ENCODE measurements around the gene ACVR1.

DNA sequence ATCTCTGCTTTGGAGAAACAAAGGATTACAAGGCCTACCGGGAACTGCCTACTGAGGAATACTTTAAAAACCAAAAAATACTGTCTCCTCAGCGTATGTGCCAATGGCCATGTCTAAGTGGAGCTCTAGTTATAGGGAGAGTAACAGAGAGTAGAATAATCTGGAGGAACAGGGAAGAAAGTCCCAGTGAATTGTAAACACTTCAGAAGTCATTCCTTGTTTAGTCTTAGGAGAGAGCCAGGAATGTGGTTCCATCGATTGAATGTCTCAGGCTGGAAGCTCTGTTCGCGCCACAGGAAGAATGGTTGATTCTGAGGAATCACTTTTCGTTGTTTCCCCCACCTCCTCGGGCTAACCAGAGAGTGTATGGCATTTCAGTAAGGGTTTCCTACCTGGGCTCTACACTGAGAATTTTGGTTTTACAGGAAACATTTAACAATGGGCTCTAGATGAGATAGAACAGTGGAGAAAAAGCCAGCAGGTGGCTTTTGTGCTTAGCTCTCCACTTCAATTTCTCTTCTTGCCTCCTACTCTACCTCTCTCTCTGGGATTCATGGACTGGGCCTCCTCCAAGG, 88.7 kb downstream of the ACVR1 start:
- TF ChIP-seq EZH2phosphoT487 (IDR thresholded peaks at IDR 0.05; ENCODE audit: borderline replicate concordance, low read length), result no peak
- TF ChIP-seq, protein P1, sequence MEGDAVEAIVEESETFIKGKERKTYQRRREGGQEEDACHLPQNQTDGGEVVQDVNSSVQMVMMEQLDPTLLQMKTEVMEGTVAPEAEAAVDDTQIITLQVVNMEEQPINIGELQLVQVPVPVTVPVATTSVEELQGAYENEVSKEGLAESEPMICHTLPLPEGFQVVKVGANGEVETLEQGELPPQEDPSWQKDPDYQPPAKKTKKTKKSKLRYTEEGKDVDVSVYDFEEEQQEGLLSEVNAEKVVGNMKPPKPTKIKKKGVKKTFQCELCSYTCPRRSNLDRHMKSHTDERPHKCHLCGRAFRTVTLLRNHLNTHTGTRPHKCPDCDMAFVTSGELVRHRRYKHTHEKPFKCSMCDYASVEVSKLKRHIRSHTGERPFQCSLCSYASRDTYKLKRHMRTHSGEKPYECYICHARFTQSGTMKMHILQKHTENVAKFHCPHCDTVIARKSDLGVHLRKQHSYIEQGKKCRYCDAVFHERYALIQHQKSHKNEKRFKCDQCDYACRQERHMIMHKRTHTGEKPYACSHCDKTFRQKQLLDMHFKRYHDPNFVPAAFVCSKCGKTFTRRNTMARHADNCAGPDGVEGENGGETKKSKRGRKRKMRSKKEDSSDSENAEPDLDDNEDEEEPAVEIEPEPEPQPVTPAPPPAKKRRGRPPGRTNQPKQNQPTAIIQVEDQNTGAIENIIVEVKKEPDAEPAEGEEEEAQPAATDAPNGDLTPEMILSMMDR (IDR thresholded peaks at IDR 0.05; ENCODE audit: low read depth, low read length, poor library complexity, severe bottlenecking), result no peak
